HG02763 (cell line): ENCODE measurements around the gene CTAGE9.

Experiments
- ATAC-seq: cut with Tn5 transposase; IDR thresholded peaks from one replicate; pipeline ENCODE4 v1.9.1; 2021; ENCODE audit warnings: mild to moderate bottlenecking, moderate library complexity; ENCODE audit not compliant: unreplicated experiment

CTAGE9 gene

DNA sequence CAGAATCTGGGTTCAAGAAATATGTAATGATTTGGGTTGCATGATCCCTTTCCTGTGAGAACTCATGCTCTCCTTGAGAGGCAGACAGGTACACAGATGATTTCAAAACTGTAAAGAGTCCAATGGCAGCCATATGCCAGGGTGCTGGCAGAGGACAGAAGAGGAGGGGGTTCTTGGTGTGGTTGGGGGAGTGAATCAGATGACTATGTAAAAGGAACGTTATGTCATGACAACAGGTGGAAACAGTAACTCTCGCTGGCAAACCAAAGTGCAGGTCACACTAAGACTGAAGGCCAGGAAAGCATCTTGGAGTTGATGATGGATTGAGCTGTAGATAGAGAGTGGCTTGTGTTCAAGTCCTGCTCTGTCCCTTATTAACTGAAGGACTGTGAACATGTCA lies 29.9 kb downstream of the CTAGE9 start:
- no peak for ATAC-seq

DNA sequence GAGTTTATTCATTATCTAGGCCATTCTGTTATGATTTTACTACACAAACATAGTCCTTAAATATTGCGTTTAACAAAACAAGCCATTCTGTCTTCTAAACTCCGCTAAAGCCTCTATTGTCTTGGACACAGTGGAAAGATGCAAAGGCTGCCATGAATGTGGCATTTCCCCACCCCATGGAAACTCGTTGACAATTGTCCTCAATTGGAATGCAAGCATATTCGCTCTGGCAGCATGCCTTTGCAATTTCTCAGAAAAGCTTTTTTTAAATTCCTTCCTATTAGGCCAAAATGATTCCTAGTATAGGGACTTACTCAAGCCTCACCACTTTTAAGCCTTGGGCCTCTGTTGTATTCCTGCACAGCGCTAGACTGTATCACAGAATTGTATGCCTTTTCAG lies 32.4 kb downstream of the CTAGE9 start:
- ATAC-seq: no peak

- no peak for ATAC-seq
Measured at GRCh38 chr6:131673184-131673583, 37.6 kb downstream of the CTAGE9 start.

- no peak for ATAC-seq
Measured at GRCh38 chr6:131669891-131670290, 40.9 kb downstream of the CTAGE9 start.

DNA sequence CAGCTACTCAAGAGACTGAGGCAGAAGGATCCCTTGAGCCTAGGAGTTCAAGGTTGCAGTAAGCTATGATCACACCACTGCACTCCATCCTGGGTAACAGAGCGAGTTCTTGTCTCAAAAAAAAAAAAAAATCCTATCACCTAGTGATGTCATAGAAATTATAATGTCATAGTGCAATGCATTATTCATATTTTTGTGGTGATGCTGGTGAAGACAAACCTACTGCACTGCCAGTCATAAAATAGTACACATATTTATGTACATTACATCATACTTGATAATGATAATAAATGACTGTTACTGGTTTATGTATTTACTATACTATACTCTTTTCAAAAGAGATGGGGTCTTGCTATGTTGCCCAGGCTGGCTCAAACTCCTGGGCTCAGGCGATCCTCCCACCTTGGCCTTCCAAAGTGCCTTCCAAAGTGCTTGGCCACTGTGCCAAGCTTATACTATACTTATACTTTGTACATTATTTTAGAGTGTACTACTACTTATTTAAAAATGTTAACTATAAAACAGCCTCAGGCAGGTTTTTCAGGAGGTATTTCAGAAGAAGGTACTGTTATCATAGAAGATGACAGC lies 47.1 kb downstream of the CTAGE9 start:
- ATAC-seq: no peak

DNA sequence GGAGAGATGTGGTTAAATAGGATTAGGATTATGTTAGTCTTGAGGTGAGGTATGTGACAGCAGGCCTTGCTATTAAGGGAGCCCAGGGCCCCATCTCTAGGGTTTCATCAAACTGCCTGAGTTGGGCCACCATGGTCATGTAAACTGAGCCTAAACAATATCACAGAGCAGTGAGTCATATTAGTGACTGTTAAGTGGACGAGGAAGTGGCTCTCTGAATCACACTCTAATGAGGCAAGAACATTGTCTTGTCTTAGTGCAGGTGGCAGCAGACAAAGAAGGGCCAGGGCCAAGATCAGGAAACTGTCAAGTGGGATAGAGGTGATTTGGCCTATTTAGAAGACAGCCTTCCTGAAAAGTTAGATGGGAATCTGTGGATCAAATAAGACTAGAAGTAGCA lies 50.6 kb downstream of the CTAGE9 start:
- no peak for ATAC-seq
